K562 (cell line): ENCODE measurements around the gene ZCCHC24. TPM values are rescaled to one million over a fixed set of nuclear protein-coding genes. Genes with fewer than 3 reads are reported as not detected.

Experiments used
- C11orf30 ChIP-seq: fragments of 450-650 bp; IDR thresholded peaks from 2 replicates; pipeline ENCODE4 v1.6.1; 2016; ENCODE audit warnings: low read depth, mild to moderate bottlenecking
- CC2D1A ChIP-seq: fragments of 450-650 bp; IDR thresholded peaks from 2 replicates; pipeline ENCODE4 v1.6.1; 2017; ENCODE audit warnings: mild to moderate bottlenecking
- ESRRA ChIP-seq: fragments of 450-650 bp; IDR thresholded peaks from 2 replicates; pipeline ENCODE4 v1.6.1; 2014; ENCODE audit warnings: low read depth, mild to moderate bottlenecking, moderate library complexity, borderline replicate concordance
- KLF13 ChIP-seq: fragments of 450-650 bp; IDR thresholded peaks from 2 replicates; pipeline ENCODE4 v1.6.1; 2016; ENCODE audit warnings: missing genetic modification characterization, low read depth, mild to moderate bottlenecking, missing compliant biosample characterization, moderate library complexity, borderline replicate concordance
- MYNN ChIP-seq, 2 experiments: sonication (generic); formaldehyde crosslinking in 1 of 2; IDR thresholded peaks; 2 replicates each; pipeline versions ENCODE4 v1.5.0 to v1.6.1; 2016 to 2020; ENCODE audit warnings: antibody characterized with exemption in 1 of 2, missing genetic modification reagents in 1 of 2
- NFE2 ChIP-seq: IDR thresholded peaks from 2 replicates; pipeline ENCODE4 v1.6.1; 2014; ENCODE audit warnings: antibody characterized with exemption, low read depth
- PHF21A ChIP-seq: fragments of 450-650 bp; IDR thresholded peaks from 2 replicates; pipeline ENCODE4 v1.6.1; 2017; ENCODE audit warnings: low read depth, borderline replicate concordance
- RCOR1 ChIP-seq, 2 experiments: IDR thresholded peaks; 2 replicates each; pipeline ENCODE4 v1.6.1; 2012; ENCODE audit warnings: low read depth in 2 of 2, low read length in 2 of 2, borderline replicate concordance in 1 of 2, improper control_type of control experiment in 1 of 2
- STAG1 ChIP-seq: sonication (generic); formaldehyde crosslinking; IDR thresholded peaks from 2 replicates; pipeline ENCODE4 v1.5.0; 2020; ENCODE audit warnings: missing genetic modification reagents, borderline replicate concordance
- TCF3 ChIP-seq: sonication (generic); formaldehyde crosslinking; IDR thresholded peaks from 2 replicates; pipeline ENCODE4 v1.4.0; 2020; ENCODE audit warnings: mild to moderate bottlenecking, missing genetic modification reagents
- XRCC5 ChIP-seq: fragments of 200-400 bp; formaldehyde crosslinking; IDR thresholded peaks from 2 replicates; pipeline ENCODE4 v1.6.1; 2017; ENCODE audit warnings: low read depth, mild to moderate bottlenecking, low read length
- polyA plus RNA-seq, 8 experiments: library from polyadenylated mRNA; depleted of rRNA in 4 of 8; stranded (reverse) in 5 of 8; unstranded in 3 of 8; fragments of >200 nt; fragmentation: Nextera tagmentation in 2 of 8; fragmentation: Illumina TruSeq in 1 of 8; extraction: Ambion mirVana in 2 of 8; extraction: Trizol in 1 of 8; gene quantifications; 2 replicates each; pipeline versions ENCODE4 v1.2.1 to v1.2.3, GENCODE V29; 2011 to 2014; ENCODE audit warnings: inconsistent platforms in 1 of 8, missing spikeins in 1 of 8
- total RNA-seq, 7 experiments: library from RNA; depleted of rRNA in 6 of 7; stranded (reverse); fragments of >200 nt in 6 of 7; fragmentation: Illumina TruSeq in 2 of 7; extraction: Trizol in 2 of 7; gene quantifications; 2 replicates each; pipeline versions ENCODE4 v1.2.1 to v1.2.3, GENCODE V29; 2011 to 2021; ENCODE audit warnings: low replicate concordance in 1 of 7
- TF ChIP-seq, protein P1 (sequence below): sonication (generic); formaldehyde crosslinking; IDR thresholded peaks from 2 replicates; pipeline ENCODE4 v1.4.0; 2020; ENCODE audit warnings: mild to moderate bottlenecking, missing genetic modification reagents
- TF ChIP-seq, protein P2 (sequence below): sonication (generic); formaldehyde crosslinking; IDR thresholded peaks from 2 replicates; pipeline ENCODE4 v1.9.0; 2022; ENCODE audit warnings: mild to moderate bottlenecking, missing genetic modification reagents

ZCCHC24 gene
- total and polyA plus RNA-seq, 9 of the 15 experiments (the other 6 are each of a cell fraction or from before 2014, with no cell fraction given): 0.84 to 11.0 (median 4.6) TPM

DNA sequence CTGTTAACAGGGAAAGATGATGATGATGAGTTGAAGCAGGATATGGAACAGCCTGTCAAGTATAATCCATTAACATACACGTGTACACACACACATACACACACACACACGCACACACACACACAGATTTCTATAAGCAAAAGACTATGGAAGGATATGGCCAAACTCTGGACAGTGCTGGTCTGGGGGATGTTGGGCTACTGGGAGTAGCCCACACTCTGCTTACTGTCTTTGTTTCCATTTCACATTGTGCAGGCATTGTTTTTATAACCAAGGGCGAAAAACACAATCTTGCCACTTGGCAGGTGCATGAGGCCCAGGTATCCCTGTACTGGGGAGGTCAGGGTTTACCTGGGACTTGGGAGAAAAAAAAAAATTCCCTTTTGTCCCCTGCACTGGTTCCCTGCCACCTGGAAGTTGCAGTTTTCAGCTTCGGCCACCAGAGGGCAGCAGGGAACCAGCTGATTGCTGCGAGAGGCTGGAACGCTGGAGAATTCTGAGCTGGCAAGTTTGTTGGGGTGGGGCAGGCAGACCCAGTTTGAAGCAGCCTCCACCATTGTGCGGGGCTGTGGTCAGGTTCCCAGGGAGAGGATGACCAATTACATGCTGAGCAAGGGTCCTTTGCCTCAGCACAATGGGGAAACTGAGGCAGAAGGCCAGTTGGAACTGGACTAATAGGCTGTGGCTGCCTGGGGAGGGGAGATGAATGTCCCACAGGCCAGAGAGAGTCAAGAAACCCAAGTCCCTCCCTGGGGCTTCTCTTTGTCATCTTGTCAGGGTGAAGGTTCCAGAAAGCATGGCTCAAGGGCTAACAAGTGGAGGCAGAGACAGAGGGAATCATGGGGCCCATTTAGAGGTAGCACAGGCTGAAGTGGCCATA is 70.9 kb downstream of the ZCCHC24 start (continued):
- TF ChIP-seq, protein P1, sequence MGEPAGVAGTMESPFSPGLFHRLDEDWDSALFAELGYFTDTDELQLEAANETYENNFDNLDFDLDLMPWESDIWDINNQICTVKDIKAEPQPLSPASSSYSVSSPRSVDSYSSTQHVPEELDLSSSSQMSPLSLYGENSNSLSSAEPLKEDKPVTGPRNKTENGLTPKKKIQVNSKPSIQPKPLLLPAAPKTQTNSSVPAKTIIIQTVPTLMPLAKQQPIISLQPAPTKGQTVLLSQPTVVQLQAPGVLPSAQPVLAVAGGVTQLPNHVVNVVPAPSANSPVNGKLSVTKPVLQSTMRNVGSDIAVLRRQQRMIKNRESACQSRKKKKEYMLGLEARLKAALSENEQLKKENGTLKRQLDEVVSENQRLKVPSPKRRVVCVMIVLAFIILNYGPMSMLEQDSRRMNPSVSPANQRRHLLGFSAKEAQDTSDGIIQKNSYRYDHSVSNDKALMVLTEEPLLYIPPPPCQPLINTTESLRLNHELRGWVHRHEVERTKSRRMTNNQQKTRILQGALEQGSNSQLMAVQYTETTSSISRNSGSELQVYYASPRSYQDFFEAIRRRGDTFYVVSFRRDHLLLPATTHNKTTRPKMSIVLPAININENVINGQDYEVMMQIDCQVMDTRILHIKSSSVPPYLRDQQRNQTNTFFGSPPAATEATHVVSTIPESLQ (CRISPR knock-in tag): no peak
- TF ChIP-seq C11orf30: peak; percentile 46; the same call in 1 of the 2 replicates
- TF ChIP-seq KLF13: peak; percentile 27; the same call in 1 of the 2 replicates
- peak; percentile 87 for TF ChIP-seq XRCC5
- peak; percentile 42; the same call in 1 of the 2 replicates for TF ChIP-seq ESRRA
- TF ChIP-seq TCF3: 0 out of 2 replicates have a peak, but pooled peaks have one; percentile 26
- TF ChIP-seq, protein P2, sequence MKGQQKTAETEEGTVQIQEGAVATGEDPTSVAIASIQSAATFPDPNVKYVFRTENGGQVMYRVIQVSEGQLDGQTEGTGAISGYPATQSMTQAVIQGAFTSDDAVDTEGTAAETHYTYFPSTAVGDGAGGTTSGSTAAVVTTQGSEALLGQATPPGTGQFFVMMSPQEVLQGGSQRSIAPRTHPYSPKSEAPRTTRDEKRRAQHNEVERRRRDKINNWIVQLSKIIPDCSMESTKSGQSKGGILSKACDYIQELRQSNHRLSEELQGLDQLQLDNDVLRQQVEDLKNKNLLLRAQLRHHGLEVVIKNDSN: 0 out of 2 replicates have a peak, but pooled peaks have one; percentile 9
- TF ChIP-seq CC2D1A: peak; percentile 79
- TF ChIP-seq RCOR1 (IDR thresholded peaks at IDR 0.05; ENCODE audit: borderline replicate concordance in 1 of 2, low read depth in 2 of 2, low read length in 2 of 2): peak in 1 of 2 experiments; percentile 52; a peak in 1 of 4 replicates
- TF ChIP-seq MYNN (IDR thresholded peaks at IDR 0.05): 0 out of 2 replicates have a peak, but pooled peaks have one; percentile 61
- no peak for TF ChIP-seq MYNN (CRISPR knock-in tag; IDR thresholded peaks at IDR 0.05)
- TF ChIP-seq STAG1: peak; percentile 98
- peak; percentile 28; the same call in 1 of the 2 replicates for TF ChIP-seq NFE2
- no peak for TF ChIP-seq PHF21A
